SK-N-SH treated with all-trans-retinoic acid at 6 μM for 48 hours (cell line): ENCODE results near the gene AGPAT3.

ENCODE experiments used
- ATAC-seq: fragments of 200-7000 bp; cut with Tn5 transposase; 3 replicates; pipeline ENCODE4 v1.9.1; 2020; ENCODE audit warnings: mild to moderate bottlenecking, moderate library complexity
- ARNTL ChIP-seq: fragments of 450-650 bp; formaldehyde crosslinking; IDR thresholded peaks from 2 replicates; pipeline ENCODE4 v1.5.0; 2020; ENCODE audit warnings: low read depth, mild to moderate bottlenecking, moderate library complexity, borderline replicate concordance
- BACH2 ChIP-seq: fragments of 250-450 bp; sonication (Bioruptor Pico); IDR thresholded peaks from 2 replicates; pipeline ENCODE4 v1.9.0; 2021; ENCODE audit warnings: mild to moderate bottlenecking, borderline replicate concordance
- ESRRG ChIP-seq: fragments of 250-450 bp; sonication (Bioruptor Pico); IDR thresholded peaks from 2 replicates; pipeline ENCODE4 v1.6.1; 2021; ENCODE audit warnings: mild to moderate bottlenecking
- GLIS3 ChIP-seq: fragments of 250-450 bp; sonication (Bioruptor Pico); IDR thresholded peaks from 2 replicates; pipeline ENCODE4 v1.5.0; 2020; ENCODE audit warnings: mild to moderate bottlenecking, moderate library complexity
- ISL1 ChIP-seq: fragments of 250-450 bp; sonication (Bioruptor Pico); IDR thresholded peaks from 2 replicates; pipeline ENCODE4 v2.1.2; 2022; ENCODE audit warnings: mild to moderate bottlenecking, moderate library complexity
- OSR1 ChIP-seq: fragments of 250-450 bp; sonication (Bioruptor Pico); IDR thresholded peaks from 2 replicates; pipeline ENCODE4 v1.8.0; 2022; ENCODE audit warnings: moderate library complexity, mild to moderate bottlenecking, inconsistent platforms
- PPARA ChIP-seq: fragments of 250-450 bp; sonication (Bioruptor Pico); IDR thresholded peaks from 2 replicates; pipeline ENCODE4 v1.5.0; 2020; ENCODE audit warnings: mild to moderate bottlenecking, borderline replicate concordance
- RARB ChIP-seq: fragments of 250-450 bp; sonication (Bioruptor Pico); IDR thresholded peaks from 2 replicates; pipeline ENCODE4 v1.8.0; 2021; ENCODE audit warnings: mild to moderate bottlenecking, moderate library complexity
- SNAI2 ChIP-seq: fragments of 250-450 bp; sonication (Bioruptor Pico); IDR thresholded peaks from 2 replicates; pipeline ENCODE4 v1.5.0; 2020; ENCODE audit warnings: mild to moderate bottlenecking, moderate library complexity
- TCF4 ChIP-seq: fragments of 250-450 bp; sonication (Bioruptor Pico); IDR thresholded peaks from 2 replicates; pipeline ENCODE4 v1.8.0; 2021; ENCODE audit warnings: mild to moderate bottlenecking, moderate library complexity, borderline replicate concordance
- TOX ChIP-seq: fragments of 250-450 bp; sonication (Bioruptor Pico); IDR thresholded peaks from 2 replicates; pipeline ENCODE4 v1.8.0; 2021; ENCODE audit warnings: mild to moderate bottlenecking, moderate library complexity, borderline replicate concordance
- ZC3H10 ChIP-seq: fragments of 250-450 bp; sonication (Bioruptor Pico); IDR thresholded peaks from 2 replicates; pipeline ENCODE4 v1.5.1; 2021; ENCODE audit warnings: mild to moderate bottlenecking, moderate library complexity
- ZFP3 ChIP-seq: fragments of 250-450 bp; sonication (Bioruptor Pico); IDR thresholded peaks from 2 replicates; pipeline ENCODE4 v1.5.0; 2020; ENCODE audit warnings: mild to moderate bottlenecking, moderate library complexity
- ZFP30 ChIP-seq: fragments of 450-650 bp; formaldehyde crosslinking; IDR thresholded peaks from 2 replicates; pipeline ENCODE4 v1.5.0; 2022; ENCODE audit warnings: mild to moderate bottlenecking, moderate library complexity
- ZNF565 ChIP-seq: fragments of 450-650 bp; formaldehyde crosslinking; conservative IDR thresholded peaks from 2 replicates; pipeline ENCODE4 v1.5.0; 2020; ENCODE audit warnings: low read depth, mild to moderate bottlenecking, moderate library complexity
- ZNF70 ChIP-seq: fragments of 450-650 bp; formaldehyde crosslinking; IDR thresholded peaks from 2 replicates; pipeline ENCODE4 v1.5.0; 2020; ENCODE audit warnings: mild to moderate bottlenecking, moderate library complexity
- ZNF8 ChIP-seq: fragments of 450-650 bp; formaldehyde crosslinking; IDR thresholded peaks from 2 replicates; pipeline ENCODE4 v1.5.0; 2020; ENCODE audit warnings: mild to moderate bottlenecking, moderate library complexity
- TF ChIP-seq, protein P1 (sequence below): fragments of 250-450 bp; sonication (Bioruptor Pico); IDR thresholded peaks from 2 replicates; pipeline ENCODE4 v1.5.1; 2020; ENCODE audit warnings: low read depth, mild to moderate bottlenecking, moderate library complexity
- TF ChIP-seq, protein P2 (sequence below): fragments of 250-450 bp; sonication (Bioruptor Pico); IDR thresholded peaks from 2 replicates; pipeline ENCODE4 v1.8.0; 2021; ENCODE audit warnings: low read depth, mild to moderate bottlenecking, moderate library complexity, borderline replicate concordance
- TF ChIP-seq, protein P3 (sequence below): fragments of 250-450 bp; sonication (Bioruptor Pico); IDR thresholded peaks from 2 replicates; pipeline ENCODE4 v1.5.0; 2020; ENCODE audit warnings: mild to moderate bottlenecking, moderate library complexity
- TF ChIP-seq, protein P4 (sequence below): fragments of 250-450 bp; sonication (Bioruptor Pico); IDR thresholded peaks from 2 replicates; pipeline ENCODE4 v1.8.0; 2020; ENCODE audit warnings: mild to moderate bottlenecking, moderate library complexity, borderline replicate concordance
- TF ChIP-seq, protein P5 (sequence below): fragments of 250-450 bp; sonication (Bioruptor Pico); IDR thresholded peaks from 2 replicates; pipeline ENCODE4 v1.5.1; 2021; ENCODE audit warnings: mild to moderate bottlenecking, moderate library complexity

Gene AGPAT3

DNA sequence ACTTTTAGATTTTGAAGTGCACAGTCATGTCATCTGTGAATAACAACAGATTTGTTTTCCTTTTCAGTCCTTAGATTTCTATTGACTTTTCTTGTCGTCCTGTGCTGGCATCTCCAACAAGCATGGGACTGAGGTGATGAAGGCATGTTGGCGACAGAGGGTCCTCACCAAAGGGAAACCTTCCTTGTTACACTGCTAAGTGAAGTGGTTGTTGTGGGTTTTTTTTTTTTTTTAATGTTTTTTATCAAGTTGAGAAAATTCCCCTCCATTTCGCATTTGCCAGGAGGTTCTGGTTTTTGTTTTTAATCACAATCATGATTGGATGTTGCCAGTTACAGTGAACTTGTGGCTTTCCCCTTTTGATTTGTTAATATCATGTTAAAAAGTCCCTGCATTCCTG, 24.0 kb downstream of the AGPAT3 start:
- TF ChIP-seq, protein P1, sequence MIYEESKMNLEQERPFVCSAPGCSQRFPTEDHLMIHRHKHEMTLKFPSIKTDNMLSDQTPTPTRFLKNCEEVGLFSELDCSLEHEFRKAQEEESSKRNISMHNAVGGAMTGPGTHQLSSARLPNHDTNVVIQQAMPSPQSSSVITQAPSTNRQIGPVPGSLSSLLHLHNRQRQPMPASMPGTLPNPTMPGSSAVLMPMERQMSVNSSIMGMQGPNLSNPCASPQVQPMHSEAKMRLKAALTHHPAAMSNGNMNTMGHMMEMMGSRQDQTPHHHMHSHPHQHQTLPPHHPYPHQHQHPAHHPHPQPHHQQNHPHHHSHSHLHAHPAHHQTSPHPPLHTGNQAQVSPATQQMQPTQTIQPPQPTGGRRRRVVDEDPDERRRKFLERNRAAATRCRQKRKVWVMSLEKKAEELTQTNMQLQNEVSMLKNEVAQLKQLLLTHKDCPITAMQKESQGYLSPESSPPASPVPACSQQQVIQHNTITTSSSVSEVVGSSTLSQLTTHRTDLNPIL (CRISPR knock-in tag), result no peak
- TF ChIP-seq ZFP3 (CRISPR knock-in tag), result no peak
- TF ChIP-seq ESRRG (CRISPR knock-in tag), result no peak
- no peak for TF ChIP-seq BACH2 (CRISPR knock-in tag)
- TF ChIP-seq GLIS3 (CRISPR knock-in tag), result no peak
- TF ChIP-seq, protein P2, sequence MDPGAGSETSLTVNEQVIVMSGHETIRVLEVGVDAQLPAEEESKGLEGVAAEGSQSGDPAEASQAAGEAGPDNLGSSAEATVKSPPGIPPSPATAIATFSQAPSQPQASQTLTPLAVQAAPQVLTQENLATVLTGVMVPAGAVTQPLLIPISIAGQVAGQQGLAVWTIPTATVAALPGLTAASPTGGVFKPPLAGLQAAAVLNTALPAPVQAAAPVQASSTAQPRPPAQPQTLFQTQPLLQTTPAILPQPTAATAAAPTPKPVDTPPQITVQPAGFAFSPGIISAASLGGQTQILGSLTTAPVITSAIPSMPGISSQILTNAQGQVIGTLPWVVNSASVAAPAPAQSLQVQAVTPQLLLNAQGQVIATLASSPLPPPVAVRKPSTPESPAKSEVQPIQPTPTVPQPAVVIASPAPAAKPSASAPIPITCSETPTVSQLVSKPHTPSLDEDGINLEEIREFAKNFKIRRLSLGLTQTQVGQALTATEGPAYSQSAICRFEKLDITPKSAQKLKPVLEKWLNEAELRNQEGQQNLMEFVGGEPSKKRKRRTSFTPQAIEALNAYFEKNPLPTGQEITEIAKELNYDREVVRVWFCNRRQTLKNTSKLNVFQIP (CRISPR knock-in tag), result no peak
- no peak for TF ChIP-seq TOX (CRISPR knock-in tag)
- TF ChIP-seq ARNTL (CRISPR knock-in tag), result no peak
- TF ChIP-seq ZNF565, result no peak
- no peak for TF ChIP-seq ZNF70 (CRISPR knock-in tag)
- no peak for TF ChIP-seq OSR1 (CRISPR knock-in tag)
- no peak for TF ChIP-seq RARB (CRISPR knock-in tag)
- no peak for TF ChIP-seq SNAI2 (CRISPR knock-in tag)
- TF ChIP-seq TCF4 (CRISPR knock-in tag), result no peak
- no peak for ATAC-seq

DNA sequence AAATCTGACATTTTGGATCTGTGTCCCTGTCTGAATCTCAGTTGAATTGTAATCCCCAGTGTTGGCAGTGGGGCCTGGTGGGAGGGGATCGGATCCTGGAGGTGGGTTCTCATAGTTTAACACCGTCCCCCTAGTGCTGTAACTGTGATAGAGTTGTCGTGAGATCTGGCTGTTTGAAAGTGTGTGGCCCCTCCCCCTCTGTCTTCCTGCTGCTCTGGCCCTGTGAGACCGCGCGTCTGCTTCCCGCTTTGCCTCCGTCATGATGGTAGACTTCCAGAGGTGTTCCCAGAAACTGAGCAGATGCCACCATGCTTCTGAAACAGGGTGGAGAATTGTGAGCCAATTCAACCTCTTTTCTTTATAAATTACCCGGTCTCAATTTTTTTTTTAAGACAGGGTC, 25.0 kb downstream of the AGPAT3 start:
- ATAC-seq, result no peak
- TF ChIP-seq ARNTL (CRISPR knock-in tag) (no peak), TOX (CRISPR knock-in tag) (no peak)

DNA sequence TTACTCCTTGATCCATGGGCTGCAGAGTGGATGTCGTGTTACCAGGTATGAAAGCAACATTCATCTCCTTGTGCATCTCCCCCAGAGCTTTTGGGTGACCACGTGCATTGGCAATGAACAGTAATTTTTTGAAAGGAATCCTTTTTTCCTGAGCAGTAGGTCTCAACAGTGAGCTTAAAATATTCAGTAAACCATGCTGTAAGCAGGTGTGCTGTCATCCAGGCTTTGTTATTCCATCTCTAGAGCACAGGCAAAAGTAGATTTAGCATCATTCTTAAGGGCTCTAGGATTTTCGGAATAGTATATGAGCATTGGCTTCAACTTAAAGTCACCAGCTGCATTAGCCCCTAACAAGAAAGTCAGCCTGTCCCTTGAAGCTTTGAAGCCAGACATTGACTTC, 27.3 kb downstream of the AGPAT3 start:
- TF ChIP-seq ZNF565 (no peak), ZFP30 (no peak), ESRRG (CRISPR knock-in tag) (no peak), TCF4 (CRISPR knock-in tag) (no peak), GLIS3 (CRISPR knock-in tag) (no peak)
- TF ChIP-seq, protein P3, sequence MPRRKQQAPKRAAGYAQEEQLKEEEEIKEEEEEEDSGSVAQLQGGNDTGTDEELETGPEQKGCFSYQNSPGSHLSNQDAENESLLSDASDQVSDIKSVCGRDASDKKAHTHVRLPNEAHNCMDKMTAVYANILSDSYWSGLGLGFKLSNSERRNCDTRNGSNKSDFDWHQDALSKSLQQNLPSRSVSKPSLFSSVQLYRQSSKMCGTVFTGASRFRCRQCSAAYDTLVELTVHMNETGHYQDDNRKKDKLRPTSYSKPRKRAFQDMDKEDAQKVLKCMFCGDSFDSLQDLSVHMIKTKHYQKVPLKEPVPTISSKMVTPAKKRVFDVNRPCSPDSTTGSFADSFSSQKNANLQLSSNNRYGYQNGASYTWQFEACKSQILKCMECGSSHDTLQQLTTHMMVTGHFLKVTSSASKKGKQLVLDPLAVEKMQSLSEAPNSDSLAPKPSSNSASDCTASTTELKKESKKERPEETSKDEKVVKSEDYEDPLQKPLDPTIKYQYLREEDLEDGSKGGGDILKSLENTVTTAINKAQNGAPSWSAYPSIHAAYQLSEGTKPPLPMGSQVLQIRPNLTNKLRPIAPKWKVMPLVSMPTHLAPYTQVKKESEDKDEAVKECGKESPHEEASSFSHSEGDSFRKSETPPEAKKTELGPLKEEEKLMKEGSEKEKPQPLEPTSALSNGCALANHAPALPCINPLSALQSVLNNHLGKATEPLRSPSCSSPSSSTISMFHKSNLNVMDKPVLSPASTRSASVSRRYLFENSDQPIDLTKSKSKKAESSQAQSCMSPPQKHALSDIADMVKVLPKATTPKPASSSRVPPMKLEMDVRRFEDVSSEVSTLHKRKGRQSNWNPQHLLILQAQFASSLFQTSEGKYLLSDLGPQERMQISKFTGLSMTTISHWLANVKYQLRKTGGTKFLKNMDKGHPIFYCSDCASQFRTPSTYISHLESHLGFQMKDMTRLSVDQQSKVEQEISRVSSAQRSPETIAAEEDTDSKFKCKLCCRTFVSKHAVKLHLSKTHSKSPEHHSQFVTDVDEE (CRISPR knock-in tag), result no peak
- TF ChIP-seq, protein P1 (CRISPR knock-in tag), result no peak
- no peak for ATAC-seq

DNA sequence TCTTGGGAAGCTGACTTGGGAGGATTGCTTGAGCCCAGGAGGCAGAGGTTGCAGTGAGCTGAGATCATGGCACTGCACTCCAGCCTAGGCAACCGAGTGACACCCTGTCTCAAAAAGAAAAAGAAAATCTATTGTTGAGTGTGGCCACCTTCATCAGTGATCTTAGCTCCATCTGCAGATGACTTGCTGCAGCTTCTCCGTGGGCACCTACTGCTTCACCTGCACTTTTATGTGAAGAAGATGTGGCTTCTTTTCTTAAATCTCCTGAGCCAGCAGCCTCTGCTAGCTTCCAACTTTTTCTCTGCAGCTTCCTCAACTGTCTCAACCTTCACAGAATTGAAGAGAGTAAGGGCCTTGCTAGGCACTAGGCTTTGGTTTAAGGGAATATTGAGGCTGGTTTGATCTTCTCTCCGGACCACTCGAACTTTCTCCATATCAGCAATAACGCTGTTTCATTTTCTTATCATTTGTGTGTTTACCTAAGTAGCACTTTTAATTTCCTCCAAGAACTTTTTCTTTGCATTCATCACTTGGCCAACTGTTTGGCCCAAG, 28.0 kb downstream of the AGPAT3 start:
- TF ChIP-seq ZFP30, result no peak
- TF ChIP-seq PPARA (CRISPR knock-in tag), result no peak
- no peak for TF ChIP-seq TCF4 (CRISPR knock-in tag)
- TF ChIP-seq, protein P4, sequence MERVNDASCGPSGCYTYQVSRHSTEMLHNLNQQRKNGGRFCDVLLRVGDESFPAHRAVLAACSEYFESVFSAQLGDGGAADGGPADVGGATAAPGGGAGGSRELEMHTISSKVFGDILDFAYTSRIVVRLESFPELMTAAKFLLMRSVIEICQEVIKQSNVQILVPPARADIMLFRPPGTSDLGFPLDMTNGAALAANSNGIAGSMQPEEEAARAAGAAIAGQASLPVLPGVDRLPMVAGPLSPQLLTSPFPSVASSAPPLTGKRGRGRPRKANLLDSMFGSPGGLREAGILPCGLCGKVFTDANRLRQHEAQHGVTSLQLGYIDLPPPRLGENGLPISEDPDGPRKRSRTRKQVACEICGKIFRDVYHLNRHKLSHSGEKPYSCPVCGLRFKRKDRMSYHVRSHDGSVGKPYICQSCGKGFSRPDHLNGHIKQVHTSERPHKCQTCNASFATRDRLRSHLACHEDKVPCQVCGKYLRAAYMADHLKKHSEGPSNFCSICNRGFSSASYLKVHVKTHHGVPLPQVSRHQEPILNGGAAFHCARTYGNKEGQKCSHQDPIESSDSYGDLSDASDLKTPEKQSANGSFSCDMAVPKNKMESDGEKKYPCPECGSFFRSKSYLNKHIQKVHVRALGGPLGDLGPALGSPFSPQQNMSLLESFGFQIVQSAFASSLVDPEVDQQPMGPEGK (CRISPR knock-in tag), result no peak
- TF ChIP-seq ZFP3 (CRISPR knock-in tag), result no peak
- no peak for TF ChIP-seq ZNF8
- TF ChIP-seq ZC3H10 (CRISPR knock-in tag), result no peak
- TF ChIP-seq GLIS3 (CRISPR knock-in tag), result no peak
- TF ChIP-seq, protein P5, sequence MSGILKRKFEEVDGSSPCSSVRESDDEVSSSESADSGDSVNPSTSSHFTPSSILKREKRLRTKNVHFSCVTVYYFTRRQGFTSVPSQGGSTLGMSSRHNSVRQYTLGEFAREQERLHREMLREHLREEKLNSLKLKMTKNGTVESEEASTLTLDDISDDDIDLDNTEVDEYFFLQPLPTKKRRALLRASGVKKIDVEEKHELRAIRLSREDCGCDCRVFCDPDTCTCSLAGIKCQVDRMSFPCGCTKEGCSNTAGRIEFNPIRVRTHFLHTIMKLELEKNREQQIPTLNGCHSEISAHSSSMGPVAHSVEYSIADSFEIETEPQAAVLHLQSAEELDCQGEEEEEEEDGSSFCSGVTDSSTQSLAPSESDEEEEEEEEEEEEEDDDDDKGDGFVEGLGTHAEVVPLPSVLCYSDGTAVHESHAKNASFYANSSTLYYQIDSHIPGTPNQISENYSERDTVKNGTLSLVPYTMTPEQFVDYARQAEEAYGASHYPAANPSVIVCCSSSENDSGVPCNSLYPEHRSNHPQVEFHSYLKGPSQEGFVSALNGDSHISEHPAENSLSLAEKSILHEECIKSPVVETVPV (CRISPR knock-in tag), result no peak
- TF ChIP-seq ISL1 (CRISPR knock-in tag), result no peak
- TF ChIP-seq, all 23 proteins: peak for 0
- ATAC-seq, result no peak
